Posterior vena cava (tissue), 2 donors: ENCODE results near the gene MAB21L3. TPM values are rescaled to one million over a fixed set of nuclear protein-coding genes. Genes with fewer than 3 reads are reported as not detected.
A peak's percentile ranks its signal among the peaks of the same experiment; 100 is the strongest.

Experiments
- DNase-seq: peaks from one replicate; pipeline ENCODE4 v3.0.0-alpha.2; 2020; ENCODE audit warnings: low spot score
- intact Hi-C, 2 donors: fragments of 100-400 bp; cut with DNase I; formaldehyde crosslinking; loops; one replicate each; pipeline versions ENCODE4 v1.14.1 to v1.14.2; 2022 to 2023
- total RNA-seq, 2 donors: library from RNA; stranded (reverse); fragmentation: NEBNext Ultra II Directional; extraction: Animal tissue kit (Norgen Biotek cat#: 25700); gene quantifications; one replicate each; pipeline ENCODE4 v1.2.1, GENCODE V29; 2021
- donor health status: DM: yes; HTN: yes; CAD: no.
- donor health status: DM: yes; HTN: yes; CAD: no.

Gene MAB21L3
- total RNA-seq, 2 donors from 2014 or later = not detected

GRCh38 chr1:116106646-116107045 is 4.6 kb upstream of the MAB21L3 start:
- DNase-seq = no peak
- intact Hi-C loops = no loop called here

GRCh38 chr1:116107371-116107770 is 3.8 kb upstream of the MAB21L3 start:
- DNase-seq = no peak
- intact Hi-C loops = no loop called here

DNA sequence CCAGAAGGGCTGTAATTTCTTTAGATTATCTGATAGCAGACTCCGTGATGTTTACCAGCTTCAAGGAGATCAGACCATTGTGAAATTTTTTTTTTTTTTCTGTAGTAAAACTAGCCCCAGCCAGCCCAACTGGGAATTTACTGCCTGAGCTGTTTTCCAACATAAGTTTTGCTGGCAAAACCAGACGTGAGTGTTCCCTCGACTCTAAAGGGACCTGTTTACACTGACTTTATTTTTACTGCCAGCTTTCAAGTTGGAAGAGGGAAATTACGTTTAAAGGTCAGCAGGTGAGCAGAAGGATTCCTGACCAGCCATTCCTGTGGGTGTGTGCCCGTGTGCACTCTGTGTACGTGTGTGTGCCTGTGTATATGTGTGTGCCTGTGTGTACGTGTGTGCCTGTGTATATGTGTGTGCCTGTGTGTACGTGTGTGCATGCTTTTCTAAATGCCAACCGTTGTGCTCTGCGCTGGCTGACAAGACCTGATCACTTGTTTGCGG is 374 bp downstream of the MAB21L3 start:
- no peak for DNase-seq
- intact Hi-C loops = no loop called here

DNA sequence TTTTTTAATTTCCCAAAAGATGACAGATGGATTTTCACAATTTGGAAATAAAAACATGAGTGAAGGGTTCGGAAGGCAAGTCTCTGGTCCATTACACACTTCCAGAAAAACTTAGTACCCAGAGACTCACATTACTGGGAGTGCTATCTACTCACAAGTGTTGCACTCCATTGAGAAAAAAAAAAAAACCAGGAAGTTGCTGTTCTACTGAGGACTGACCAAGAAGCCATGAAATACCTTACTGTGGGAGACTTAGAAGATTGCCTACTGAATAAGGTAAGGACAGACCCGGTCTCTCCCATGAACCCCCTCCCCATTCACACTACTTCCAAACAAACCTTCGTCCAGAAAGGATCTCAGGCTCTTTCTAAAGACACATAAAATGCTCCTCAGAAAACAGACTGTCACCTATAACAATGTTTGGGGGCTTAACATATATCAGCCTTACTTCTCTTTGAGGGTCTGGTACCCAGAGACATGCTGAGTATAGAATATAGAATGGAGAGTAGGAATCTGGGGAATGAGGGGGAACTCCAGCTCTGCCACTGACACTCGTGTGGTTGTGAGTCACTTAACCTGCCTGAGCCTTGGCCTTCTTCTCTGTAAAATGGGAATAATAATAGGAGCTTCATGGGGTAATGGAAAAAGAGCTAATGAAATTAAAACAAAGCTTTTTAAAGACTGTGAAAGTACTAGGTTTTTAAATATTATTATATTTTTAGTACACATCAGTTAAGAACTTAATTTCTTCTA is 1.4 kb downstream of the MAB21L3 start:
- no peak for DNase-seq
- intact Hi-C loops = no loop called here

DNA sequence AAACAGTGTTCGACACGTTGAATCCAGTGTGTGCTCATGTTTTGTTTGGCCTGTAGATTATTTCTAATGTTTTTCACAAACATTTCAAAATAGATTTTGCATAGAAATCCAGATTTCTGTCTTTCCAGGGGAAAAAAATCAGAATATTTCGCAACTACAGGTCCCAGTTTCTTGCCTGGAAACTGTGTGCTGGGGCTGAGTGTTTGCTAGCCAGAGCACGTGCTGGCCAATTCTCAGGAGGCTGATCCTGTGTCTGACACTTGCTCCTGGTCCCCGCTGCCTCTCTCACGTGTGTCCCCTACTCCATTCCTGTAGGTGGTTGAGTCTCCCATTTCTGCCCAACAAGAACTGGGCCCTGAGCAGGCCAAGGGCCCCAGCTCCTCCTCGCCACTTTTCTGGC is 2.4 kb downstream of the MAB21L3 start:
- intact Hi-C loops = no loop called here
- no peak for DNase-seq

DNA sequence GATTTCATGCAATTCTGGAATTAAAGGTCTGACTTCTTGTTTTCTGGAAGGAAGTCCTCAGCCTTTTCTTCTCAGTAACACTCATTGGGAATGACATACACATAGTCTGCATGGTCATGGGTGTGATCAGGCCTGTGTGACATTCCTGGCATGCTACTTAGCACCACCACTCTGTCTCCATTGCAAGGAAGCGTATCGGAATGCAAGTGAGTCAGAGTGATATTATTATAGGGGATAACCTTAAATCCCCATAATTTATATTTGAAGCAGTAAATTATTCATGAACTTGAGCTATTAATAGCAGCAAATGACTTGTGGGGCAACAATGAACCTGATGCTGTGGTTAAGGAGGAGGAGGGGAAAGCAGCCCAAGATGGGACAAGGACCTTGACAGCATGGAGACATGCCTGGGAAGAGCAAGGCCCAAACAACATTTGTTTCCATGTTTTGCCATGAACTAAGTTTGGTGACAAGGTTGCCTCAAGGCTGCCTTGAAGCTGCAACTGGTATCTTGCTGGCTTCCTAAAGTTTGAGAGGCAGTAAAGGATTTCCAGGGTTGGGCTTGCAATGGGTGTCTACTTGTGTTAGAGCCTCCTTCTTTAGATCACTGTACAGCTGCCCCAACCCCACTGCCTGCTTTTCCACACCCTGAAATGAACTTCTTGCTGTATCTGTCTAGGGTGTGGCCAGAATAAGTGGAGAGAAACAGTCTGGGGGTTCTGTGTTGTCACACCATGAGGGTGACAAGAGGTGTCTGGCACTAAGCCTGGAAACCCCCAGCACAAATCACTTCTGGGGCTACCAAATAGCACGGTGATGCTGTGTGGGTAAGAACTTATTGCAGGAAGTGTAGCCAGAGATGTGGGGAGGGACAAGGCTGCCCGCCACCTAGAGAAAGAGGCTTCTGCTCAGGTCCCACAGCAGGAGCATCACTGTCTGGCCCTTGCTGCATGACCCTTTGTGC is 4.6 kb downstream of the MAB21L3 start:
- no peak for DNase-seq
- intact Hi-C loops = no loop called here

GRCh38 chr1:116118471-116118870 is 7.3 kb downstream of the MAB21L3 start:
- intact Hi-C loops = no loop called here
- no peak for DNase-seq

DNA sequence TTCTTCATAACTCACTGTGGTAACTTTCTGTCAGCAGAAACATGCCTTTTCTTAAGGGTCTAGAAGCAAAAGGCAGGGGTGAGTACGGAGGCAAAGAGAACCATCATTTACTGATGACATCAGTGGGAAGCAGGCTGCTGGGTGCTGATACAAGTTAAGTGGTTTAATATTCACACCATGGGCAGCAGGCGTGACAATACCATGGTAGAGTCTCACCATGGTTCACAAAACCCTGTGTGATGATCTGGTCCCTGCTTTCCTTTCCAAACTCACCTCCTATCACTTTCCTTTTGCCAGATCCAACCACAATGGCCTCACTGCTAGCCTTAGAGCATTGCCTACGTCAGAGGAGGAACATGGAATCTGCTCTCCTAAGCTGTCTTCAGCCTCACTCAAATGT is 8.7 kb downstream of the MAB21L3 start:
- intact Hi-C loops = no loop called here

DNA sequence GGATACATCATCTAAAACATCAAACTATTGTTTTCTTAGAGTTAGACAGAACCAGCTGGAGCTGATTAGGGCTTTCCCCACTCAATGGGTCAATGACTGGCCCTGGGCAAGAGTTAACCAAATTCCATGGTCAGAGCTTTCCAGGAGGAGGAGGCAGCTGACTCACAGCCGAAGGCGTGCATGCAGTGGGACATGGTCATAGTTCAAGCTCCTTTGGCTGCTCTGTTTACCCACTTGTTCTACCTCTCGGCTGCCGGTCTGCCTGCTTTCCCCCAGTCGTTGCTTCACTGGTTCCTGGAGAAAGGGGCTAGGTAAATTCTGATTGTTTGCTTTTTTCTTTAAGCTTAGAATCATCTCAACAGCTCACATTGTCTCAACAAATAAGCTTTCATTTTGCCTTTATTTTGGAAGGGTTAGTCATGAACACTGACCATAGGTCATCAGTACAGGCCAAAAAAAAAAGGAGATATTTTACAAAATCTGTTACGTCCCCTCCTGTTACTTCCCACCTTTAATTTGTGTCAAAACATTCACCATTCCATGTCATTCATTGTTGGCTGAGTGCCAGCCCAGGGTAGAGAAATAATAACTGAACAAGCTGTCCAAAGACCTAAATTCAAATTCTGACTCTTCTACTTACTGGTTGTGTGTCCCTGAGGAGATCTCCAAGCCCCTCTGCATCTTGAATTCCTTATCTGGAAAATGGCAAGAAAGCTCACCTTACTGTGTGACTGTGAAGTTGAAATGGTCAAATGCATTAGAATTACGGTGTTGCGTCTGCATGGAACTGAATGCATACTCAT is 12.0 kb downstream of the MAB21L3 start:
- DNase-seq = peak; percentile 86
- intact Hi-C loops = no loop called here

More for the DNA sequence above, 8.7 kb downstream of the MAB21L3 start:
- DNase-seq = no peak

GRCh38 chr1:116123837-116124533 is 12.8 kb downstream of the MAB21L3 start:
- DNase-seq = no peak

DNA sequence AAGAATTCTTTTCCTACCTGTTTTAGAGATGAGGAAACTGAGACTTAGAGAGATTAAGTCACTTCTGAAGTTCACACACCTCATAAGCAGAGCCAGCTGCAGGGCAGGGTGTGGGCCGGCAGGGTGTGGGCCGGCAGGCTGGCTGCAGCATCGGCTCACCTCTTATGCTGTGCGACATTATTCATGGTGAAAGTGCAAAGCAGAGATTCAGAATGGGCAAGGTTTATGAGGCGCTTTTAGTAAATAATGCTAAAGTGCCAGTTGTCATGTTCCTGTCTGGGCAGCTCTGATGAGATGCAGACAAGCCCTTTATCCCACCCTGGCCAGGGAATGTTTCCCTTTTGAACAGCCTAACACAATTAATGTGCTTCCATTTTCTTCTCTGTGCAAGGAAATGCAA is 14.6 kb downstream of the MAB21L3 start:
- DNase-seq = no peak
- intact Hi-C loops = no loop called here

More at GRCh38 chr1:116123837-116124533, 12.8 kb downstream of the MAB21L3 start:
- intact Hi-C loops = no loop called here

- DNase-seq = no peak
- intact Hi-C loops = no loop called here
Measured at GRCh38 chr1:116126281-116126680, 15.1 kb downstream of the MAB21L3 start.

- intact Hi-C loops = no loop called here
- no peak for DNase-seq
Measured at GRCh38 chr1:116127123-116127847, 16.1 kb downstream of the MAB21L3 start.

- DNase-seq = no peak
- intact Hi-C loops = no loop called here
Measured at GRCh38 chr1:116127848-116128540, 16.8 kb downstream of the MAB21L3 start.

DNA sequence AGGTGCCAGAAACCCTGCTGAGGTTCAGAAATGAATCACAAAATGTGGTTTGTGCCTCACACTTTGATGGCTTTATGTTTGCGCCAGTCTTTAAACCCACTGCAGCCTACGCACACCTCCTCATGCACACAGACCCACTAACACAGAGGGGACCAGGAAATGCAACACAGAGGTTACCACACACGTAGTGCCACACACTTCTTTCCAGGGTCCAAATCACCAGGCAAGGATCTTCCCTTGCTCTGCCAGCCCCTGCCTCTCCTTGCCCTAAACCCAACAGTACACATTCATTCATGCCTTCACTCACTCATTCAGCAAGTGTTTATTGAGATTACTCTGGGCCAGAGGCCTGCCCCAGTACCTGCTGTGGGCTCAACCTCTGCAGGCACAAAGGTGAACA is 17.5 kb downstream of the MAB21L3 start:
- intact Hi-C loops = no loop called here
- no peak for DNase-seq

DNA sequence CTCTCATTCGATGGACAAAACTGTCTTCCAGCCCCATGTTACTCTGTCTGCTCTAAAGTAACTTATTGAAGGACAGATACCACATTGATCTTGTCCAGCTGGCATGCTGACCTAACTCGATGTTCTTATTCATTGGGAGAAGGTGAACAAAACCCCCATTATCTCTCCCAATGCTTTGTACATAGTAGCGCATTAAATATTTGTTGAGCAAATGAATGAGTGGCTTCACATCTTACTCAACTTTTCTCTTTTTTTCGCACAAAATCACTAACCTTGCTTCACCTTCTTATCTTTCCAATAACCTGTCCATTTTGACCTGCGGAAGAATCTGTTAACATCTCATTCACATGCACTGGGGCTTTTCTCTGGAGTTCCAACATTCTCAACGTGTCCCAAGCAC is 18.3 kb downstream of the MAB21L3 start:
- intact Hi-C loops = no loop called here
- DNase-seq = no peak

DNA sequence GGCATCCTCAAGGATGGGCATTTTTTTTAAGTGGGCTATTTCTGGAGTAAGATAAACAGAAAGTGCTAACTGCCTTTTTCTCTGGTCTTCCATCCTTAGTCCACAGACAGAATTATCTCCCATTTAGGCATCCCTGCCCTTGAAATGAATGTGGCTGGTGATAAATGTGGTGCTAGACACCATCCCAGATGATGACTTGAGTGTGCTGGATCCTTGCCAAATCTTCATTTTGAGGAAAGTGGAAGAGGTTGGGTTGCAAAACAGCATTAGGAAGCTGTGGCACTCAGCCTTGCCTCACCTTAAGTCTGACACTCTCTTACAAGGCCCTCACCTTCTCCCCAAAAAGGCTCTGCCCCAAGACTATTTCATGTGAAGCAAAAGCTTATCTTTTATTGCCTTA is 19.2 kb downstream of the MAB21L3 start:
- DNase-seq = no peak
- intact Hi-C loops = loop anchor here in 1 of 2 donors (5.0 to 10.0 kb wide), 2 partner anchors 372 to 486 kb away; partner anchors contain the start of gene VANGL1
